ENCODE results near the gene CAND2. TPM values are rescaled to one million over a fixed set of nuclear protein-coding genes. Genes with fewer than 3 reads are reported as not detected.
A peak's percentile ranks its signal among the peaks of the same experiment; 100 is the strongest.

Gene CAND2
- total RNA-seq (1 to 10 TPM; 1.9 to 2.2 TPM), polyA plus RNA-seq (1 to 10 TPM; 2.2 to 2.3 TPM)

DNA sequence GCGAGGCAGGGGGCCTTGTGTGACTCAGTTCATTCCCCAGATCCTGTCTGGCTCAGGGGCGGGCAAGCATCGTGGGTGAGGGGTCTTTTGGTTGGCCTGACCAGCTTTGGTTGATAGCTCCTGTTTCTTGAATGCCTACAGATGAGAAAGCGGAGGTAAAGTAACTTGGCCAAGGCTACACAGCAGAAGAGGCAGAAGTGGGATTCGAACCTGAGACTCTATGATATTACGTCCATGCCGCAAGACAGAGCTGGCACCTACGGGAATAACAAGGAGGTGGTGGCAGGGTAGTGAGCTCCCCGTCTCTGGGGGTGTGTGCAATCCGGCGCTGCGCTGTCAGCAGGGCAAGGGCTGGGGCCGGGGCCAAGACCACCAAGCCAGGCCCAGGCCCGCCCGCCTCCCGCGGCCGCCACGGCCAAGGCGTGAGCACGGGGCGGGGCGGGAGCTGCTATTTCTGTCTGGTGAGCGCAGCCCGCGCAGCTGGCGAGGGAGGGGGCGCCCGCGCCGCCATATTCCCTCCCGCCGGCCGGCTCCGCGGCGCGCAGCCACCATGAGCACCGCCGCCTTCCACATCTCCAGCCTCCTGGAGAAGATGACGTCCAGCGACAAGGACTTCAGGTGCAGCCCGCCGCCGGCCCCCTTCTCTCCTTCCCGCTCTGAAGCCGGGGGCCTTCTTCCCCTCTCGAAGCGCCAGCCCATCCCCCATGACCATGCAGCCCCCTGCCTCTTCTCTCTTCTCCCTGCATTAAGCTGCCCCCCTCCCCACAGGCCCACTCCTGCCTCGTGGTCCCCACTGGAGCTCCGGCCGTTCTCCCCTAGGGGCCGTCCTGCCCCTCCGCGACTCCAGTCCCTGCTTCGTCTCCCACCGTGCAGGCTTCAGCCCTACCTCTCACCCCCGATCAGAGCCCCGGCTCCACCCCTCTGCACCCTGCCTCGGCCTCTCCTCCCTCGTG is at the start of gene CAND2:
Gene CAND2, plus strand, starts transcription at position 510 of the 953 bp plus-strand sequence. Its CDS starts 41 bp downstream, at position 551.
- intact Hi-C loops (cut with micrococcal nuclease) = loop anchor here (1.0 kb wide), 1 partner anchor 14 kb away; no protein-coding TSS in a partner anchor
- Histone ChIP-seq H3K36me3 (ENCODE audit: insufficient read depth, low read length) (no peaks in the 10 kb centered on the region), H3K9me3 (ENCODE audit: control insufficient read depth in 1 of 2, low read length in 2 of 2) (no peaks in the 10 kb centered on the region), H3K4me1 (ENCODE audit: insufficient read depth, low read length) (peaks cover 9% of the 10 kb centered on the region), H3K4me3 (ENCODE audit: low read length in 2 of 2) (peak within 1 kb of the TSS; percentile 43 to 52), H3K27ac (ENCODE audit: low read depth, low read length) (peak within 1 kb of the TSS; percentile 38), H3K27me3 (ENCODE audit: insufficient read depth, low read length) (no peaks in the 10 kb centered on the region)
- Mint-ChIP-seq H3K4me3 (peak within 1 kb of the TSS; percentile 86 to 90 (median 87)), H3K4me1 (peaks cover 2 to 22% (median 11%) of the 10 kb centered on the region in 4 donors), H3K36me3 (no peaks in the 10 kb centered on the region), H3K27ac (peak within 1 kb of the TSS in 6 of 7 donors; percentile 60 to 84 (median 76)), H3K27me3 (peaks cover 0 to 6% of the 10 kb centered on the region in 2 donors), H3K9me3 (no peaks in the 10 kb centered on the region)
- DNase-seq = peak; percentile 25 to 52 (median 37)
- ChIA-PET POLR2A (ENCODE audit: partially characterized antibody) (interaction anchor here (0.9 to 5.2 kb wide), 4 partner anchors 13 to 132 kb away, joined by 3 to 25 read pairs (median 12); partner anchors contain the start of genes RAF1 and RPL32), CTCF (ENCODE audit: partially characterized antibody) (interaction anchor here (0.6 to 6.5 kb wide), 5 partner anchors 9 to 96 kb away, joined by 3 to 55 read pairs (median 15); partner anchors contain the start of gene RPL32)

DNA sequence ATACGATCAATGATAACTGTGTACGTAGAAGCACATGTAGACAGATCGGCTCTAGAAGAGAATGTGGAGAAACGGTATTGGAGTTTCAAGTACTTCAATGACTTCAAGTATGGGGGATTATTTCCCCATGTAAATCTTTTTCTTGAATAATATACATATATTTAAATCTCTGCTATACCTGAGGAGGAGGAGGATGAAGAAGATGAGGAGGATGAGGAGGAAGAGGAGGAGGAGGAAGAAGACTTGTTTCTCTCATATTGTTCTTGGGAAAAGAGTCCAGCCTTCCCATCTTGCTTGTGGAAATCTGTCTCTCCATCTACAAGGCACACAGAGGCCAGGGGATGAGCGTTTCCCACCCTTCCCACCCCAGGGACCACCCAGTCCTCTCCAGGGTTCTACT is 48.0 kb upstream of the CAND2 start:
- POLR2A ChIA-PET (ENCODE audit: partially characterized antibody) = no interaction called here
- CTCF ChIA-PET (ENCODE audit: partially characterized antibody) = no interaction called here
- Mint-ChIP-seq H3K27ac (no peak overlapping the region), H3K4me1 (no peaks in the 10 kb centered on the region), H3K36me3 (no peaks in the 10 kb centered on the region), H3K9me3 (peaks cover 0 to 2% (median 0%) of the 10 kb centered on the region in 8 donors), H3K4me3 (no peak overlapping the region), H3K27me3 (peaks cover 3 to 10% of the 10 kb centered on the region in 2 donors)
- Histone ChIP-seq H3K9me3 (ENCODE audit: control insufficient read depth in 1 of 2, low read length in 2 of 2) (no peaks in the 10 kb centered on the region), H3K36me3 (ENCODE audit: insufficient read depth, low read length) (no peaks in the 10 kb centered on the region), H3K27me3 (ENCODE audit: insufficient read depth, low read length) (no peaks in the 10 kb centered on the region), H3K4me1 (ENCODE audit: insufficient read depth, low read length) (no peaks in the 10 kb centered on the region), H3K4me3 (ENCODE audit: low read length in 2 of 2) (no peak overlapping the region), H3K27ac (ENCODE audit: low read depth, low read length) (no peak overlapping the region)
- intact Hi-C loops (cut with micrococcal nuclease) = no loop called here
- DNase-seq = no peak

DNA sequence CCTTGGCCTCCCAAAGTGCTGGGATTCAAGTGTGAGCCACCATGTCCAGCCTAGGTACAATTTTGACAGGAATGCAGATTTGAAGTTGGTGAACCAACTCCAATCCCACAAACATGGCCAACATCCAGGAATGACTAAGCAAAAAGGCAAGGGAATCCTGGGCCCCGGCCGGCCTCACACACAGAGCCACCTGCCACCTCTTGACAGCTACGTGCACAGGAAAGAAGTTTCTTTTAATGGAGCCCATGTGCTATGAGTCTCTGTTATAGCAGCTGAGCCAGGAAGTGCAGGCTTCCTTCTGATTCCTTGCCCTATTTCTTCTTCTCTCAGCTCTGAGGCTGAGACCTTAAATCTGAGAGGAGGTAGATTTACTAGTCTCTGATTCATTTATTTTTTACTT is 46.3 kb upstream of the CAND2 start:
- ChIA-PET CTCF (ENCODE audit: partially characterized antibody) (interaction anchor here (0.8 kb wide), 1 partner anchor 37 kb away, joined by 3 read pairs; no protein-coding TSS in a partner anchor), POLR2A (ENCODE audit: partially characterized antibody) (no interaction called here)
- Mint-ChIP-seq H3K4me1 (no peaks in the 10 kb centered on the region), H3K36me3 (no peaks in the 10 kb centered on the region), H3K9me3 (peaks cover 0 to 2% (median 0%) of the 10 kb centered on the region in 8 donors), H3K27ac (no peak overlapping the region), H3K4me3 (no peak overlapping the region), H3K27me3 (peaks cover 0 to 5% of the 10 kb centered on the region in 2 donors)
- intact Hi-C loops (cut with micrococcal nuclease) = loop anchor here (2.0 kb wide), 1 partner anchor 29 kb away; no protein-coding TSS in a partner anchor
- Histone ChIP-seq H3K27me3 (ENCODE audit: insufficient read depth, low read length) (no peaks in the 10 kb centered on the region), H3K27ac (ENCODE audit: low read depth, low read length) (no peak overlapping the region), H3K4me3 (ENCODE audit: low read length in 2 of 2) (no peak overlapping the region), H3K36me3 (ENCODE audit: insufficient read depth, low read length) (no peaks in the 10 kb centered on the region), H3K4me1 (ENCODE audit: insufficient read depth, low read length) (no peaks in the 10 kb centered on the region), H3K9me3 (ENCODE audit: control insufficient read depth in 1 of 2, low read length in 2 of 2) (no peaks in the 10 kb centered on the region)
- DNase-seq = no peak

DNA sequence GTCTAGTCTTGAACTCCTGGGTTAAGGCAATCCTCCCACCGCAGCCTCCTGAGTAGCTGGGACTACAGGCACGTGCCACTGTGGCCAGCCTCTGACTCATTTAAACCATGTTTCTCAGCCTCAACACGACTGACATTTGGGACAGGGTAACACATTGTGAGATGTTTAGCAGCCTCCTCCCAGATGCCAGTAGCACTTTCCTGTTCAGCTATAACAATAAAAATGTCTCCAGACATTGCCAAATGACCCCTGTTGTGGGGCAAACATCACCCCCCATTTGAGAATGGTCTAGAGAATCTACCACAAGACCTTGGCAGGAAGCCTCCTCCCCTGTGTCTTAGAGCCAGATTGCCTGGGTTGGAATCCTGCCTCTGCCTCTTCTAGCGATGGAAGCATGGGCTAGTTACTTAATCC is 45.8 kb upstream of the CAND2 start:
- peak in 1 of 5 donors; percentile 46 for DNase-seq
- CTCF ChIA-PET (ENCODE audit: partially characterized antibody) = interaction anchor here (0.8 kb wide), 1 partner anchor 37 kb away, joined by 3 read pairs; no protein-coding TSS in a partner anchor
- no peaks in the 10 kb centered on the region for H3K36me3 ChIP-seq (ENCODE audit: insufficient read depth, low read length)
- Mint-ChIP-seq H3K27ac (peak overlapping the region in 1 of 7 donors; percentile 35), H3K4me3 (no peak overlapping the region), H3K9me3 (peaks cover 0 to 2% (median 0%) of the 10 kb centered on the region in 8 donors), H3K27me3 (peaks cover 0 to 5% of the 10 kb centered on the region in 2 donors), H3K36me3 (no peaks in the 10 kb centered on the region), H3K4me1 (peaks cover 2% of the 10 kb centered on the region in 4 donors)
- H3K4me1 ChIP-seq (ENCODE audit: insufficient read depth, low read length) = peaks cover 2% of the 10 kb centered on the region
- H3K4me3 ChIP-seq (ENCODE audit: low read length in 2 of 2) = no peak overlapping the region
- intact Hi-C loops (cut with micrococcal nuclease) = loop anchor here (2.0 kb wide), 1 partner anchor 30 kb away; no protein-coding TSS in a partner anchor
- H3K27ac ChIP-seq (ENCODE audit: low read depth, low read length) = no peak overlapping the region
- no peaks in the 10 kb centered on the region for H3K9me3 ChIP-seq (ENCODE audit: control insufficient read depth in 1 of 2, low read length in 2 of 2)
- POLR2A ChIA-PET (ENCODE audit: partially characterized antibody) = no interaction called here
- H3K27me3 ChIP-seq (ENCODE audit: insufficient read depth, low read length) = no peaks in the 10 kb centered on the region

DNA sequence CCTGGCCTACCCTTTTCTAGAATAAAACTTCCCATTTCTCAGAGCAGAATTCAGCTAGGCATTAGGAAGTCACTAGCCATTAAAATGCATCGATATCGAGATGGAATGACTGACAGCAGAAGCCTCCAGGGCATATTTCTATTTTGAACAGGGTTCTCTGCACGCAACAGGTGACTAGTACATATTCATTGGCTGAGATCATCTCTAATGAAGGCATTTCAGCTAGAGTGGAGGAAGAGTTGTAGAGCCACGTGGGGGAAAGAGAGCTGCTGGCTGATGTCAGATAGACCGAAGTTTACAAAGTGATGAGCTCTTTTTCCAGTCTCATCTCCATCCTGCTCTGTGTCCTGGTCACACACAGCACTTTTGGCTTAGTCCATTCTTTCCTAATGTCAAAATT is 44.9 kb upstream of the CAND2 start:
- DNase-seq = no peak
- POLR2A ChIA-PET (ENCODE audit: partially characterized antibody) = no interaction called here
- Histone ChIP-seq H3K36me3 (ENCODE audit: insufficient read depth, low read length) (no peaks in the 10 kb centered on the region), H3K4me3 (ENCODE audit: low read length in 2 of 2) (no peak overlapping the region), H3K27ac (ENCODE audit: low read depth, low read length) (no peak overlapping the region), H3K4me1 (ENCODE audit: insufficient read depth, low read length) (peaks cover 3% of the 10 kb centered on the region), H3K27me3 (ENCODE audit: insufficient read depth, low read length) (no peaks in the 10 kb centered on the region), H3K9me3 (ENCODE audit: control insufficient read depth in 1 of 2, low read length in 2 of 2) (no peaks in the 10 kb centered on the region)
- H3K27ac Mint-ChIP-seq = no peak overlapping the region
- H3K4me1 Mint-ChIP-seq = peaks cover 5 to 7% (median 5%) of the 10 kb centered on the region in 4 donors
- H3K4me3 Mint-ChIP-seq = no peak overlapping the region
- CTCF ChIA-PET (ENCODE audit: partially characterized antibody) = interaction anchor here (0.6 kb wide), 1 partner anchor 12 kb away, joined by 3 read pairs; no protein-coding TSS in a partner anchor
- H3K36me3 Mint-ChIP-seq = no peaks in the 10 kb centered on the region
- peaks cover 0 to 2% (median 0%) of the 10 kb centered on the region in 8 donors for H3K9me3 Mint-ChIP-seq
- intact Hi-C loops (cut with micrococcal nuclease) = loop anchor here (2.0 kb wide), 1 partner anchor 31 kb away; no protein-coding TSS in a partner anchor
- peaks cover 0 to 1% of the 10 kb centered on the region in 2 donors for H3K27me3 Mint-ChIP-seq

- DNase-seq = no peak
- Mint-ChIP-seq H3K4me1 (peaks cover 5 to 7% (median 6%) of the 10 kb centered on the region in 4 donors), H3K36me3 (no peaks in the 10 kb centered on the region), H3K27ac (no peak overlapping the region), H3K9me3 (peaks cover 0 to 2% (median 0%) of the 10 kb centered on the region in 8 donors), H3K4me3 (no peak overlapping the region), H3K27me3 (peaks cover 2 to 3% of the 10 kb centered on the region in 2 donors)
- Histone ChIP-seq H3K9me3 (ENCODE audit: control insufficient read depth in 1 of 2, low read length in 2 of 2) (no peaks in the 10 kb centered on the region), H3K27me3 (ENCODE audit: insufficient read depth, low read length) (no peaks in the 10 kb centered on the region), H3K27ac (ENCODE audit: low read depth, low read length) (no peak overlapping the region), H3K36me3 (ENCODE audit: insufficient read depth, low read length) (no peaks in the 10 kb centered on the region), H3K4me1 (ENCODE audit: insufficient read depth, low read length) (peaks cover 3% of the 10 kb centered on the region), H3K4me3 (ENCODE audit: low read length in 2 of 2) (no peak overlapping the region)
- POLR2A ChIA-PET (ENCODE audit: partially characterized antibody) = no interaction called here
- intact Hi-C loops (cut with micrococcal nuclease) = no loop called here
- CTCF ChIA-PET (ENCODE audit: partially characterized antibody) = interaction anchor here (0.6 kb wide), 1 partner anchor 11 kb away, joined by 3 read pairs; no protein-coding TSS in a partner anchor
These were observed 44.4 kb upstream of the CAND2 start for GRCh38 chr3:12752102-12752501.

- Histone ChIP-seq H3K9me3 (ENCODE audit: control insufficient read depth in 1 of 2, low read length in 2 of 2) (no peaks in the 10 kb centered on the region), H3K36me3 (ENCODE audit: insufficient read depth, low read length) (no peaks in the 10 kb centered on the region), H3K27ac (ENCODE audit: low read depth, low read length) (no peak overlapping the region), H3K4me3 (ENCODE audit: low read length in 2 of 2) (no peak overlapping the region), H3K4me1 (ENCODE audit: insufficient read depth, low read length) (peaks cover 3% of the 10 kb centered on the region), H3K27me3 (ENCODE audit: insufficient read depth, low read length) (no peaks in the 10 kb centered on the region)
- no peak for DNase-seq
- ChIA-PET CTCF (ENCODE audit: partially characterized antibody) (no interaction called here), POLR2A (ENCODE audit: partially characterized antibody) (no interaction called here)
- Mint-ChIP-seq H3K4me1 (peaks cover 5 to 7% (median 6%) of the 10 kb centered on the region in 4 donors), H3K27ac (no peak overlapping the region), H3K4me3 (no peak overlapping the region), H3K9me3 (peaks cover 0 to 2% (median 0%) of the 10 kb centered on the region in 8 donors), H3K36me3 (no peaks in the 10 kb centered on the region), H3K27me3 (peaks cover 2 to 3% of the 10 kb centered on the region in 2 donors)
- intact Hi-C loops (cut with micrococcal nuclease) = no loop called here
These were observed 43.7 kb upstream of the CAND2 start for GRCh38 chr3:12752809-12753208.
